T-helper 2 cell (primary cell): Measurements from ENCODE around the gene ARHGAP19.

ENCODE experiments used
- DNase-seq, 5 experiments: peaks; one replicate each; pipeline versions ENCODE4 v3.0.0 to v3.0.0-alpha.2; 2012 to 2022

ARHGAP19 gene

DNA sequence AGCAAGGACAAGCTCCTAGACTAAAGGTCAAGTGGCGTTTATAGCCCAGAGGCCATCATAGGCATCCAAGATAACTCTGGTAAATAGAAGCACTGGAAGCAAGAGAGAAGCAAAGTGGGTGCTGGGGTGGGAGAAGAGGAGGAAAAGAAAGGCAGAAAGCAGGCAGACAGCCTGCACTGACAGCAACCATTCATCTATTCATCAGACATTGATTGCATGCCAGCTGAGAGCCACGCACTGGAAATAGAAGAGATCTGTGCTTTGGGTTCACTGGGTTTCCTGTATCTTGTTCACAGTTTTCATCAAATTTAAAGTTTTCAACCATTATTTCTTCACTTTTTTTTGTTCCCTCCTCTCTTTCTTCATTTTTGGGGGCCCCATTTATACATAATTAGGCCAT is 102.0 kb downstream of the ARHGAP19 start:
- DNase-seq: no peak

DNA sequence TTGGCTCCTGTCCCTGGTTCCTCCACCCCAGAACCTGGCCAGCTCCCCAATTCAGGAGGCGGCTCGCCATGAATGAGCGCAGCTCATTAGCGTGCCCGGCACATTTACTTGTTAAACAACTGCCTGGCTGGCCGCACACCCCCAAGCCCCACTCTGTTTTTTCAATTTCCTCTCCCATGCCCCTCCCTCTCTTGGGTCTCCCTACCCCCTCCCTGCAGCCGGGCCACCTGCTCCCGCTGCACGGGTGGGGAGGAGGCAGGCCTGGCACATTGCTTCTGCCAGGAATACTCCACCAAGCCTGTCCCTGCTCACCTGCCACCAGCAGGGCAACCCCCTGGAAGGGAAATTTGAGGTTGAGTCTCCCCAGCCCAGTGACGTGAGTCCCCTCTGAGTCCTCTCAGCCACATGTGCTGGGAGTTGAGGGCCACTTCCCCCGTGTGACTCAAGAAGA is 104.2 kb downstream of the ARHGAP19 start:
- no peak for DNase-seq

DNA sequence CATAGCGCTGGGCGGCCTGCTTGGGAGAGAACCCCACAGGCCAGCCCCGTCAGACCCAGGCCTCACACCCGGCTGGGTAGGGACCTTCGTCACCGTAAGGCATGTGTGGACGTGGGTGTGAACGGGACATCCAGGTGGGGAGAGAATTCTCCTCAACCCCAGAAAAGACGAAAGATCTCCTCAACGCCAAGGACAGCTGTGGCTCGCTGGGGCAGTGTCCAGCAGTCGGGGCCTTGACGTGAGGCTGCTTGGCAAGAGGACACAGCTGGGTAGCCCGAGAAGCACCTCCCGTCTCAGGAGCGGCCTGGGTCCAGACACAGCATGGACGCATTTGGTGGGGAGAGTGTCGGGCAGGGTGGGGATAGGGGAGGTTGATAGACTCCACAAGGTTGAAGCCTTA is 105.5 kb downstream of the ARHGAP19 start:
- no peak for DNase-seq

GRCh38 chr10:97185326-97186058 is 106.9 kb downstream of the ARHGAP19 start, which contains the start of gene SLIT1:
Gene SLIT1 (minus strand): TSS chr10:97185959. CDS start chr10:97185674, 285 bp downstream.
- DNase-seq: peak in 1 of 5 experiments; percentile 8

- DNase-seq: no peak
Observed at GRCh38 chr10:97184971-97185325, 107.5 kb downstream of the ARHGAP19 start.

- DNase-seq: no peak
Observed at GRCh38 chr10:97183314-97183713, 109.1 kb downstream of the ARHGAP19 start.

- DNase-seq: no peak
Observed at GRCh38 chr10:97182288-97182990, 110.0 kb downstream of the ARHGAP19 start.

- no peak for DNase-seq
Observed at GRCh38 chr10:97180986-97181385, 111.5 kb downstream of the ARHGAP19 start.

DNA sequence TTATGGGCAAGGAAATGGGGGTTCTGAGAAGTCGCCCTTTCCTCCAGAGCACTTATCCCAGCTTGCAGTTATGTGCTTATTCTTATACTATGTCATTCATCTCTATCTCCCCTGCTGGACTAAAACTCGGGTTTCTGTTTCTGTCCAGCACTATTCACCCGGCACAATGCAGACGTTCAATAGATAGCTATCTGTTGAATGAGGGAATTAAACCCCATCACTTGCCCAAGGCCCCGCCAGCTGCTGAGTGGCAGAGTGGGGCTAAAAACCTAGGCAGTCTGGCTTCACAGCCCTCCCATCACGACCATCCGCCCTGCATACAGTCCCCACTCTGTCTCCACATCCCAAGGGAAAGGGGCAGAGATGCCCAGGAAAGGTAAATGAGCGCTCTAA is 112.1 kb downstream of the ARHGAP19 start:
- no peak for DNase-seq

DNA sequence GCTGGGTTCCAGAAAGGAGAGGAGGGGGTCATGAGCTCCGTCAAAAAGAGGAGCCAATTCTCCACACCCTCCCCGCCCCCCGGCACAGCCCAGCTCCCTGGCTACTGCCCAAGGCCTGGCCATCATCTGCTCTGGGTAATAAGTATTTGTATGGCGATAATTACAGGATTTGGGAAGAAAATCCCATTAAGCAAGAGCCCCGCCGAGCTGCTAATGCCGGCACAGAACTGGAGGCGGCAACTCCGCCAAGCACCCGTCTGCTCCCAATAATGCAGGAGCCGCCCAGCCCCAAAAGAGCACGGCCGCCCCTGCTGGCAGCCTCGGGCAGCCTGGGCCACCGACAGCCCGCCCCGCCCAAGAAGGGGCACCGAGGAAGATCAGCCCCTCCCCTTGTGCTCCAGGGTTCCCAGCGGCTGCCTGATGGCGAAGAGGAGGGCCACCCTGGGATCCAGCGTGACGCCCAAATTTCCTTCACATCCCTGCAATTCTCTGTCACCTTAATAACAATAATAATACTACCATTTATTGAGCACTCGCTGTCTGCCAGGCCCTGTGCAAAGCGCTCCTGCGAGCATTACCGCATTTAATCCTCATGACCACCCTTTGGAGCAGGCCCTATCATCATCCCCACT is 112.6 kb downstream of the ARHGAP19 start:
- no peak for DNase-seq

- no peak for DNase-seq
Observed at GRCh38 chr10:97179311-97179710, 113.1 kb downstream of the ARHGAP19 start.

DNA sequence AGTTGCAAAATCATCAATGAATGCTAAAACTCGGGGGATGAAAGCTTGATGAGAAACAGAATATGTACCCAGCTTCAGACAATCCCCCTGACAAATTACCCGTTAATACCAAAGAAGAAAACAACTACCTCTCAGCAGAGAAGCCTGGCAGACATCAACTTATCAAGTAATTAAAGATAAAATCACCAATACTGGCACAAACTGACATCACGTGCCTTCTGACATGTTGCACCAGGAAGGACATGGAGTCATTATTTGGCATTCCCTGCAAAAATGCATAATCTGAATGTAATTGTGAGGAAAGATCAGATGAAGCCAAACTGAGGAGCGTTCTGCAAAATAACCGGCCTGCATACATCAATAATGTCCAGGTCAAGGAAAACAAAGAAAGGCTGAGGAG is 114.4 kb downstream of the ARHGAP19 start:
- DNase-seq: no peak

- DNase-seq: no peak
Observed at GRCh38 chr10:97176226-97176625, 116.2 kb downstream of the ARHGAP19 start.

GRCh38 chr10:97175586-97175985 is 116.9 kb downstream of the ARHGAP19 start:
- no peak for DNase-seq

DNA sequence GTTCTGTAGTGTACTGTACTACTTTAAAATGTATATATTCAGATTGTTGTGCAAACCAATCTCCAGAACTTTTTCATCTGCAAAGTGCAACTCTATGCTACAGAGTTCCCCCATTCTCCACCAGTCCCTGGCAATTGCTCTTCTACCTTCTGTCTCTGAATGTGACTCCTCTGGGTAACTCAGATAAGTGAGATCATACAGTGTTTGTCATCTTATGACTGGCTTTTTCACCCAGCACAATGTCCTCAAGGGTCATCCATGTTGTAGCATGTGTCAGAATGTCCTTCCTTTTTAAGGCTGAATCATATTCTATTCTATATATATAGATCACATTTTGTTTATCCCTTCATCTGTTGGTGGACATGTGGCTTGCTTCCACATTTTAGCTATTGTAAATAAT is 117.5 kb downstream of the ARHGAP19 start:
- no peak for DNase-seq

GRCh38 chr10:97174276-97174775 is 118.1 kb downstream of the ARHGAP19 start:
- DNase-seq: no peak

DNA sequence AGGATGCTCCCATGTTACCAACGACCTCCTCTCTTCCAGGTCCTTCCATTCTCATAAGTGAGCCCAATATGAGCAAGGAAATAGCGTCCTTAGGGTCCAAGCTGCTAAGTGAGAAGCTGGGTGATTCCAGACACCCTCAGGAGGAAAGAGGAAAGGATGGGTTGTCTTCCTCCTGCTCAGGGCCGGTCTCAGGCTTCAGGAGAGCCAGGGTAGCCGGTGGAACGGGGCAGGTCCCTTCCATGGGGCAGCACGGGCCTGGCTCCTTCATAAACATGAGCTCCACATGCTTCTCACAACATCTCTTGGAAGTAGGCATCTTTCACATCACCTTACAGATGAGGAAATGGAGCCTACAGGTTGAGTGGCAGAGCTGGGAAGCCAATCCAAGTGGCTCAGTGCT is 119.4 kb downstream of the ARHGAP19 start:
- no peak for DNase-seq
